Nephron progenitor cell (in vitro differentiated cells): Measurements from ENCODE around the gene PAAF1.

Source experiments
- DNase-seq: peaks from one replicate; pipeline ENCODE4 v3.0.0; 2021
- H3K27ac Mint-ChIP-seq: 2 replicates; pipeline ENCODE4 v1.8.0; 2021; ENCODE audit warnings: mild to moderate bottlenecking, moderate library complexity, mixed read lengths
- H3K27me3 Mint-ChIP-seq: 2 replicates; pipeline ENCODE4 v1.8.0; 2021; ENCODE audit warnings: mild to moderate bottlenecking, low read depth, mixed read lengths; ENCODE audit not compliant: poor library complexity
- H3K36me3 Mint-ChIP-seq: 2 replicates; pipeline ENCODE4 v1.8.0; 2021; ENCODE audit warnings: low read depth, mixed read lengths
- H3K4me1 Mint-ChIP-seq: 2 replicates; pipeline ENCODE4 v1.8.0; 2021; ENCODE audit warnings: mixed read lengths
- H3K4me3 Mint-ChIP-seq: 2 replicates; pipeline ENCODE4 v1.8.0; 2021; ENCODE audit warnings: mild to moderate bottlenecking, moderate library complexity, mixed read lengths
- H3K9me3 Mint-ChIP-seq: 2 replicates; pipeline ENCODE4 v1.8.0; 2021; ENCODE audit warnings: mild to moderate bottlenecking, moderate library complexity, mixed read lengths
- CTCF ChIP-seq: fragments of 200-600 bp; sonication (generic); IDR thresholded peaks from 2 replicates; pipeline ENCODE4 v1.5.0; 2021; ENCODE audit warnings: antibody characterized with exemption

PAAF1 gene

GRCh38 chr11:73940801-73941570 is 64.2 kb downstream of the PAAF1 start:
- peaks cover 60% of the 10 kb centered on the region for H3K9me3 Mint-ChIP-seq
- no peak for DNase-seq
- no peak overlapping the region for H3K27ac Mint-ChIP-seq
- H3K4me3 Mint-ChIP-seq = no peak overlapping the region
- peaks cover 37% of the 10 kb centered on the region for H3K36me3 Mint-ChIP-seq
- no peaks in the 10 kb centered on the region for H3K4me1 Mint-ChIP-seq
- peaks cover 4% of the 10 kb centered on the region for H3K27me3 Mint-ChIP-seq
- TF ChIP-seq CTCF = no peak

DNA sequence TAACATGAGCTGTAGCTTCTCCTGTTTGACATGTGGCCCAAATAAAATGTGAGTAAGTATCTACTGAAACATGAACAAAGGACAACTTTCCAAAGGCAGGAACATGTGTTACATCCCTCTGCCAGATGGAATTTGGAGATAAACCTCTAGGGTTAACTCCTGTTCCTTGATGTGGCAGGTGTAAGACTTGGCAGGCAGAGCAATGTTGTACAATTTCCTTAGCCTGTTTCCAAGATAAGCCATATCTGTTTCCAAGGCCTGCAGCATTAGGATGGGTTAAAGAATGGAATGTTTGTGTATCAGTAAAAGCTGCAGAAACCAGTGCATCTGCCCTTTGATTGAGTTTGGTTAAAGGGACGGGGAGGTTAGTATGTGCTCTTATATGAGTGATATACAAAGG is 65.2 kb downstream of the PAAF1 start:
- H3K27ac Mint-ChIP-seq = no peak overlapping the region
- no peak for TF ChIP-seq CTCF
- DNase-seq = no peak

DNA sequence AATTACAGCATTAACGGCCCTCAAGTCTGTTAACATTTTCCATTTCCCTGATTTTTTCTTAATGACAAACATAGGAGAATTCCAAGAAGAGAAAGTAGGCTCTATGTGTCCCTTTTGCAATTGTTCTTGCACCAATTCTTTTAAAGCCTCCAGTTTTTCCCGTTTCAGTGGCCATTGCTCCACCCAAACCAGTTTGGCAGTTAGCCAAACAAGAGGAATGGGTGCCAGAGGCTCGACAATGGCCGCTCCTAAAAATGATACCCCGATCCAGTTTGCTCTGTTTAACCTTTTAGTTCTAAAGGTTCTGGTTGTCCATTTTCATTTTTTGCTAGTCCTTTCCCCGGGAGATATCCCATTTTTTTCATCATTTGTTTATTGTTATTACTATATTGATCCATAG is 67.3 kb downstream of the PAAF1 start:
- Mint-ChIP-seq H3K36me3 (peaks cover 44% of the 10 kb centered on the region), H3K27me3 (peaks cover 4% of the 10 kb centered on the region), H3K4me1 (peaks cover under 1% of the 10 kb centered on the region), H3K4me3 (no peak overlapping the region), H3K9me3 (peaks cover 48% of the 10 kb centered on the region), H3K27ac (no peak overlapping the region)
- no peak for DNase-seq
- no peak for TF ChIP-seq CTCF

More for the DNA sequence above, 65.2 kb downstream of the PAAF1 start:
- Mint-ChIP-seq H3K36me3 (peaks cover 46% of the 10 kb centered on the region), H3K4me3 (no peak overlapping the region), H3K9me3 (peaks cover 62% of the 10 kb centered on the region), H3K27me3 (peaks cover 4% of the 10 kb centered on the region), H3K4me1 (no peaks in the 10 kb centered on the region)

DNA sequence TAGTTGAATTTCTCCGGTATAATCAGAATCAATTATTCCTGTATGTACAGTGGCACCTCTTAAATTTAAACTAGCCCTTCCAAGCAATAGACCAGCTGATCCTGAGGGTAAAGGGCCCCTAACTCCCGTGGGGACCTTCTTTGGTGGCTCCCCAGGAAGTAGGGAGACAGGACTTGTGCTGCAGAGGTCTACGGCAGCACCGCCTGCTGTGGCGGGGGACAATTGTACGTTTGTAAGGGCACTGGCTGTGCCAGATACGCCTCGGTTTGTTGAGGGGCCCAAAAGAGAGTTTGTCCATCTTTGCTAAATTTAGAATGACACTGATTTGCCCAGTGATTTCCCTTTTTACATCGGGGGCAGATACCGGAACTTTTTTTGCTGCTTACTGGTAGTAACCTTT is 68.1 kb downstream of the PAAF1 start:
- Mint-ChIP-seq H3K4me1 (peaks cover 5% of the 10 kb centered on the region), H3K4me3 (no peak overlapping the region)

DNA sequence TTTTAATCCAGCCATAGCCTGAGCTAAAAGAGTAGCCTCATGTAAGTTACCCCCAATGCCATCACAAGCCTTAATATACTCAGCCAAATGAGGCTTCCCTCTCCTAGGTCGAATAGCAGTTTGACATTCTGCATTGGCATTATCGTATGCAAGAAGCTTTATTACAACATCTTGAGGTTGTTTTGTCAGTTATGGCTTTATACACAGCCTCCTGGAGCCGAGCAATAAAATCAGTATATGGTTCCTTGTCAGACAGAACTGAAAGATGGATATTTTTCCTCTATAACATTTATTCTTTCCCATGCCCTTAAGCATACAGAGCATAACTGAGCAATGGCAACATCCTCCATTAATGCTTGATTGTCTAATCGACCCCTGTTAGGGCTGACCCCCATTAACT is 68.6 kb downstream of the PAAF1 start:
- peaks cover 31% of the 10 kb centered on the region for H3K36me3 Mint-ChIP-seq
- peaks cover 36% of the 10 kb centered on the region for H3K9me3 Mint-ChIP-seq
- H3K27ac Mint-ChIP-seq = no peak overlapping the region
- H3K4me1 Mint-ChIP-seq = peaks cover 5% of the 10 kb centered on the region
- peaks cover 4% of the 10 kb centered on the region for H3K27me3 Mint-ChIP-seq
- no peak overlapping the region for H3K4me3 Mint-ChIP-seq
- no peak for DNase-seq
- no peak for TF ChIP-seq CTCF

More for the DNA sequence above, 68.1 kb downstream of the PAAF1 start:
- TF ChIP-seq CTCF = no peak
- Mint-ChIP-seq H3K27ac (no peak overlapping the region), H3K27me3 (peaks cover 4% of the 10 kb centered on the region), H3K36me3 (peaks cover 36% of the 10 kb centered on the region), H3K9me3 (peaks cover 40% of the 10 kb centered on the region)
- no peak for DNase-seq
